ENCODE measurements around the gene NFAM1.

Gene NFAM1

GRCh38 chr22:42450862-42451261 lies 18.7 kb upstream of the NFAM1 start:
- no peak overlapping the region for H3K27ac ChIP-seq
- TF ChIP-seq ZFX (IDR thresholded peaks at IDR 0.05; ENCODE audit: borderline replicate concordance): no peak
- no peak for TF ChIP-seq CTCF (IDR thresholded peaks at IDR 0.05)

- TF ChIP-seq ZFX (IDR thresholded peaks at IDR 0.05; ENCODE audit: borderline replicate concordance) (no peak), CTCF (IDR thresholded peaks at IDR 0.05) (no peak)
- H3K27ac ChIP-seq: no peak overlapping the region
These were observed 13.9 kb upstream of the NFAM1 start for GRCh38 chr22:42446151-42446550.

GRCh38 chr22:42444077-42444904 lies 12.1 kb upstream of the NFAM1 start:
- TF ChIP-seq ZFX (IDR thresholded peaks at IDR 0.05; ENCODE audit: borderline replicate concordance) (no peak), CTCF (IDR thresholded peaks at IDR 0.05) (peak; percentile 81)
- no peak overlapping the region; the same call in 1 of the 2 replicates for H3K27ac ChIP-seq

GRCh38 chr22:42443240-42444076 lies 11.3 kb upstream of the NFAM1 start:
- no peak overlapping the region; the same call in 1 of the 2 replicates for H3K27ac ChIP-seq
- TF ChIP-seq ZFX (IDR thresholded peaks at IDR 0.05; ENCODE audit: borderline replicate concordance) (no peak), CTCF (IDR thresholded peaks at IDR 0.05) (no peak)

- TF ChIP-seq ZFX (IDR thresholded peaks at IDR 0.05; ENCODE audit: borderline replicate concordance) (no peak), CTCF (IDR thresholded peaks at IDR 0.05) (no peak)
- H3K27ac ChIP-seq: no peak overlapping the region
These were observed 10.5 kb upstream of the NFAM1 start for GRCh38 chr22:42442748-42443147.

GRCh38 chr22:42440728-42441127 lies 8.5 kb upstream of the NFAM1 start:
- TF ChIP-seq CTCF (IDR thresholded peaks at IDR 0.05) (no peak), ZFX (IDR thresholded peaks at IDR 0.05; ENCODE audit: borderline replicate concordance) (no peak)
- H3K27ac ChIP-seq: no peak overlapping the region

Measured in 22Rv1 (cell line).